Subcutaneous preadipocyte (primary cell): Measurements from ENCODE around the gene PRMT5. TPM values are rescaled to one million over a fixed set of nuclear protein-coding genes. Genes with fewer than 3 reads are reported as not detected.

Experiments used
- total RNA-seq: library from RNA; depleted of rRNA; stranded (reverse); fragments of >200 nt; gene quantifications from 2 replicates; pipeline ENCODE4 v1.2.3, GENCODE V29; 2012

PRMT5 gene
- total RNA-seq, result 76.8 and 106 TPM in 2 replicates

DNA sequence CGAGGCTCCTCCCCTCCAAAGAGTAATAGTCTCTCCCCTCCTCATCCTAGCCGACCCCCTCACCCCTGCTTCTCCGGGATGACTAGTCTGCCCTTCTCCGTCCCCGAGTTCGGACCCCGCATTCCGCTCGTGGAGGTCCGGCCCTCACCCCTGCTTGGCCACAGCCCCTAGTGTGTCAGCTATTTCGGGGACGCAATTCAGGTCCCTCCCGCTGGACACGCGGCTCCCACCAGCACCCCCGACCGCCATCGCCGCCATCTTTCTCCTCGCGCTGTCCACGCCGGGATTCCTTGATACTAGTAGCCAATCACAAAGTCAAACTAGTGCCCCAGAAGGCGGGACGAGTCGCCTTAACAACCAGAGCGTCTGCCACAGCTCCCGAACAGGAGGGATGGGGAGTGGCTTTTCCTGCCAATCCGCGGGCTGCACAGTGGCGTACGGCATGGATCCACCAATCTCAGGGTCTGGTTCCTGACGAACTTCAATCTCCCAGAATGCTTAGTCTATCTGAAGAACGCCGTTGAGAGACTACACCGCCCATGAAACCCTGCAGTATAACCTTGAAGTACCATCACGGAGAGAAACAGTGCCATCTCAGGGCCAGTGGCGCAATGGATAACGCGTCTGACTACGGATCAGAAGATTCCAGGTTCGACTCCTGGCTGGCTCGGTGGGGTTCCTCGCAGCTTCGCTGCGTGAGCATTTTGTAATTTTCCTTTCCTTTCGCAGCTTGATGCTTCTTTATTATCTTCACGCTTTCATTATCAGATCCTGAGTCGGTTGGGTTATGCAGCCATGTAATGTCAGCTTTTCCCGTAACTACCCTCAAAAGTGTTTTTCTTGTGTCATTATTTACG is at the start of gene PRMT5:
Gene PRMT5 (minus strand): TSS at position 273 of the 857 bp plus-strand sequence. CDS start 15 bp downstream, at position 258.

DNA sequence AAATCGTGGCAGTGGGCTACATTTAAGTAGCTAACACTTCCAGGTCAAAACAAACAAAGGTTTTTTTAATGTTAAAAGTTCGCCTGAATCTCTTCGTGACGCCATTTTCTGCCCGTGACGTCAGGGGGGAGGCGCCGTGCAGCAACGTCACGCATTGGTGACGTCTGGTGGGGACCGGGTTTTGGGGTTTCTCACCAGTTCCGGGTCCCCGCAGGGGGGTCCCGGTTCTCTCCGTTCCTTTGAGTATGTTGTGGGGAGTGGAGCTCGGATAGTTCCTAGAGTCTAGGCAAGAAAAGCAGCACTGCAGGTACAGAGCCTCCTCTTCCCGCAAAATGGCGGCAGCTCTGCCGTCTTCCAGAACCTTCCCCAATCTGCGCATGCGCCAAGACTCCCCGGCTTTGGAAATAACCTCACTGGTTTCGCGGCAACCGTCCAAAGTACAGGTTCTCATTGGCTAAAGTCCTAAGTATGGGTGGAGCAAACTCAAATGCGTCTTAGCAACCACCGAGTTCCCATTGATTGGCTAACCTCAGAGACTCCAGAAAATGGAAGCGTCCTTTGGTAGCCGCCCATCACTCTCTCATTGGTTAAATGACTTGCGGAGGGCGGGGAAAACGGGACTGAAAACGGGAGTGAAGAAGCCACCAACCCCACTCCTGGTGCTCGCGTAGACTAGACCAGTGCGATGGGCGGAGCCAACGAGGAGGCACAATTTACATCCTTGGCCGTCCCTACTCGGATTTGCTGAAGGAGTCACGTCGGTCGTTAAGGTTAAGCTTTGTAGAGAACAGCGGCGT is 10.2 kb downstream of the PRMT5 start, which contains the start of gene RBM23:
Gene RBM23 (minus strand): TSS at position 346 of the 797 bp plus-strand sequence.

DNA sequence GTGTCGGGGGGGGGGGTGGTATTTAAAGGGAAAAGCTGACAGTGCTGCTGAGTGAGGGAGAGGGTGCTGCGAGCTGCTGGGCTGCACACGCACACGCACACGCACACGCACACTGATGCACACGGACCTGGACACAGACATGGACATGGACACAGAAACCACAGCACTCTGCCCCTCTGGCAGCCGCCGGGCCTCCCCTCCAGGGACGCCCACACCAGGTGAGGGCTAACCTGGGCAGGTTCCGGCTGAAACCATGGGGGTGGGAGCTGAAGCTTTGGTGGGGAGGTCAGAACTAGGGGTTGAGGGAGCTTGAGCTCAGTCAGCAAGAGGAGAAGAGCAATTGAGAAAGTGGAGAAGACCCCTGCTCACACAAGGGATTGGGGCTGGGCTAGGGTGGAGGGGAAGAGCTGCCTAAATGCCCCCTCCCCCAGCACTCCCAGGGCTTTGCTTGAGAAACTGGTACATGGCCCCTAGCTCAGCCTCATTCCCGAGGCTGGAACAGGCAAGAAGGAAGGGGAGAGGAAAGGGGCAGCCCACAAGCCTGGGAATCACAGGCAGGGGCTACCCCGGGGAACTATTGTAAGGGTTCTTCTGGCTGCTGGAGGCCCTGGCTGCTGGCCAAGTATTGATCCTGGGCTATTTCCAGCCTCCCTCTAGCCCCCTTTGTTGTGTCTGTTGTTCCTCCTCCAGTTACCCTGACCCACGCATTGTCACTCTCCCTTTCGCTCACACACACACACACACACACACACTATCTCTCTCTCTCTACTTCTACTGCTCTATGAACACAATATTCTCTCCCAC is 45.8 kb downstream of the PRMT5 start, which contains the start of gene REM2:
Gene REM2 (plus strand): TSS at position 50 of the 804 bp plus-strand sequence. CDS start 66 bp downstream, at position 116.

DNA sequence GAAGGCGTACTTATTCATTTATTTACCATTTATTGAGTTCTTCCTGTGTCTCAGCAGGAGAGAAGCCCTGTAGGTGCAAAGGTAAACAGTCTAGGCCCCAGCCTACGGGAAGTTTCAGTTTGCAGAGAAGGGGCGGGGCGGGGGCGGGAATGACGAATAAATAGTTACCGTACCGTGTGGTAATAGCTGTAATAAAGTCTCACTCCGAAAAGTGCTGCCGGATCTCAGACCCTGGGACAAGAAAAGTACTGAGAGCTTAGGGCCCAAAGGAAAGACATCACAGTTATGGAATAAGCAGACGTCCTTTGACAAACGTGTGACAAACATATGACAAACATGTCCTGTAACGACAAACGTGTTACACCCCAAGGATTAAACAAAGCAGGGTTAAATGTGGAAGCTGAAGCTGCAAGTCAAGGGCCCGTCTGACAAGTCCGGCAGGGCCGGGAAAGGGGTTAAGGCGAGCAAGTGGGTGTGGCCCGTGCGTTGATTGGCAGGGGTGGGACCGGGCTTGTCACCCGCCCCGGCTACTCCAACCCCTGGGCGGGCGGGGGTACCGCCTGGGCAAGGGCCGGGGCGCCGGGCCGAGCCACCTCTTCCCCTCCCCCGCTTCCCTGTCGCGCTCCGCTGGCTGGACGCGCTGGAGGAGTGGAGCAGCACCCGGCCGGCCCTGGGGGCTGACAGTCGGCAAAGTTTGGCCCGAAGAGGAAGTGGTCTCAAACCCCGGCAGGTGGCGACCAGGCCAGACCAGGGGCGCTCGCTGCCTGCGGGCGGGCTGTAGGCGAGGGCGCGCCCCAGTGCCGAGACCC is 57.7 kb downstream of the PRMT5 start, which contains the start of gene LRP10:
Gene LRP10 (plus strand): TSS at position 517 of the 809 bp plus-strand sequence. CDS start 564 bp downstream, outside the sequence.

Other genes starting within 250 kb of the PRMT5 start
- 63.3 and 71.7 TPM in 2 replicates for gene OXA1L, start 162.7 kb downstream of the PRMT5 start, total RNA-seq
- 0.73 and 1.2 TPM in 2 replicates for gene SLC7A7, start 113.9 kb downstream of the PRMT5 start, total RNA-seq
- 33.4 and 45.0 TPM in 2 replicates for gene MRPL52, start 99.5 kb downstream of the PRMT5 start, total RNA-seq
- gene MMP14, start 92.8 kb downstream of the PRMT5 start, total RNA-seq, result 320 and 373 TPM in 2 replicates
- 64.5 and 67.6 TPM in 2 replicates for gene LRP10, start 57.6 kb downstream of the PRMT5 start, total RNA-seq
- 0.37 TPM in 1 of 2 replicates, not detected in the other for gene REM2, start 46.2 kb downstream of the PRMT5 start, total RNA-seq
- 34.9 and 50.0 TPM in 2 replicates for gene RBM23, start 10.2 kb downstream of the PRMT5 start, total RNA-seq
- 41.6 and 45.2 TPM in 2 replicates for gene HAUS4, start 27.7 kb upstream of the PRMT5 start, total RNA-seq
- 3.3 and 12.7 TPM in 2 replicates for gene AJUBA, start 53.2 kb upstream of the PRMT5 start, total RNA-seq
- gene C14orf93, start 80.8 kb upstream of the PRMT5 start, total RNA-seq, result 9.4 and 10.7 TPM in 2 replicates
- gene PSMB5, start 105.5 kb upstream of the PRMT5 start, total RNA-seq, result 137 and 164 TPM in 2 replicates
- not detected in 2 replicates for gene PSMB11, start 112.8 kb upstream of the PRMT5 start, total RNA-seq
- gene CDH24, start 128.1 kb upstream of the PRMT5 start, total RNA-seq, result 2.2 and 3.3 TPM in 2 replicates
- gene ACIN1, start 165.8 kb upstream of the PRMT5 start, total RNA-seq, result 80.5 and 100 TPM in 2 replicates
- 46.9 and 51.8 TPM in 2 replicates for gene C14orf119, start 166.1 kb upstream of the PRMT5 start, total RNA-seq
- gene CIROP, start 175.6 kb upstream of the PRMT5 start, total RNA-seq, result not detected in 2 replicates
- not detected in 2 replicates for gene CEBPE, start 189.9 kb upstream of the PRMT5 start, total RNA-seq